Hematopoietic multipotent progenitor cell treated with erythropoietin and hydrocortisone succinate and interleukin-3 and kit ligand, for 8 days (in vitro differentiated cells): ENCODE data around the gene LMNTD2.

ENCODE experiments used
- DNase-seq: peaks from one replicate; pipeline ENCODE4 v3.0.0-alpha.2; 2015

Gene LMNTD2

GRCh38 chr11:567011-567628, 6.6 kb upstream of the LMNTD2 start:
- no peak for DNase-seq

GRCh38 chr11:565921-566509, 5.5 kb upstream of the LMNTD2 start:
- DNase-seq, result no peak

GRCh38 chr11:563812-564578, 3.5 kb upstream of the LMNTD2 start:
- no peak for DNase-seq

- no peak for DNase-seq
Measured at GRCh38 chr11:563066-563811, 2.7 kb upstream of the LMNTD2 start.

GRCh38 chr11:562046-562645, 1.6 kb upstream of the LMNTD2 start:
- DNase-seq, result no peak

- peak; percentile 74 for DNase-seq
Measured at GRCh38 chr11:561148-562003, 838 bp upstream of the LMNTD2 start.

GRCh38 chr11:559712-560304, 730 bp downstream of the LMNTD2 start:
- DNase-seq, result no peak

- DNase-seq, result no peak
Measured at GRCh38 chr11:559020-559620, 1.4 kb downstream of the LMNTD2 start.

- no peak for DNase-seq
Measured at GRCh38 chr11:558503-558902, 2.0 kb downstream of the LMNTD2 start.

GRCh38 chr11:557328-558132, 3.0 kb downstream of the LMNTD2 start:
- no peak for DNase-seq

GRCh38 chr11:556662-557256, 3.8 kb downstream of the LMNTD2 start:
- no peak for DNase-seq

GRCh38 chr11:555780-556661, 4.5 kb downstream of the LMNTD2 start:
- DNase-seq, result no peak

- DNase-seq, result no peak
Measured at GRCh38 chr11:555227-555779, 5.2 kb downstream of the LMNTD2 start.

- DNase-seq, result peak; percentile 56
Measured at GRCh38 chr11:554428-555226, 5.9 kb downstream of the LMNTD2 start.

GRCh38 chr11:553988-554340, 6.6 kb downstream of the LMNTD2 start:
- no peak for DNase-seq

- no peak for DNase-seq
Measured at GRCh38 chr11:553083-553987, 7.2 kb downstream of the LMNTD2 start.

- no peak for DNase-seq
Measured at GRCh38 chr11:551596-551995, 8.9 kb downstream of the LMNTD2 start.
